HG03469 (cell line): ENCODE data around the gene PACSIN2.
"Not testable (repeated sequence)": the region's sequence is repeated elsewhere in the genome, so short reads cannot be mapped to it uniquely, and the experiment has no call there.

Source experiments
- ATAC-seq: cut with Tn5 transposase; IDR thresholded peaks from one replicate; pipeline ENCODE4 v1.9.1; 2021; ENCODE audit warnings: mild to moderate bottlenecking, moderate library complexity, moderate number of reproducible peaks; ENCODE audit not compliant: unreplicated experiment

PACSIN2 gene

DNA sequence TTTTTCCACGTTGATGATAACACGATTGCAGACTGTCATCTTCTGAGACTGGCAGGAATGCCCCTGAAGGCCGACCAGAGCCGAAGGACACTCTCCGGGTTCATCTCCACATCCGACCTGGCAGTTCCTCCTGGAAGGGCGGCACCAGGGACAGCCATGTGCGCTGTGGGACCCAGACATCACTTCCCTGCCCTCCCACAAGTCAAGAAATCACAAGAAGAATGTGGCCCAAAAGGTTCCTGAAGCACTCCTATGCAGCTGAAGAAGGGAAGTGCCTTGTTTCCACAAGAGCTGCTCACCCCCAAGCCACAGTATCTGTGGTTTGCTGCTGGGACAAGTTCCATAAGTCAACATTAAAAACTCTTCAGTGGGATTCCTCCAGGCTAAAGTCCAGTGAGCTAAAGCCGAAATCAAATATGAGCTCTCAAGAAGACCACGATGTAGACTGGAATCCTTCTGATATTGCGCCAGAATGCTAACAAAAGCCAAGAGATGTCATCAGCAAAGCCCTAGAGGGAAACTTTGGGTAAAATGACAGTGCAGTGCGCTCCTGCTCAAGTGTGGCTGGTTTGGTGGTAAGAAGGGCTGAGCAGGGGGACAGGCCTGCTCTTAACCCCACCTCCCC, 21.2 kb downstream of the PACSIN2 start:
- no peak for ATAC-seq

DNA sequence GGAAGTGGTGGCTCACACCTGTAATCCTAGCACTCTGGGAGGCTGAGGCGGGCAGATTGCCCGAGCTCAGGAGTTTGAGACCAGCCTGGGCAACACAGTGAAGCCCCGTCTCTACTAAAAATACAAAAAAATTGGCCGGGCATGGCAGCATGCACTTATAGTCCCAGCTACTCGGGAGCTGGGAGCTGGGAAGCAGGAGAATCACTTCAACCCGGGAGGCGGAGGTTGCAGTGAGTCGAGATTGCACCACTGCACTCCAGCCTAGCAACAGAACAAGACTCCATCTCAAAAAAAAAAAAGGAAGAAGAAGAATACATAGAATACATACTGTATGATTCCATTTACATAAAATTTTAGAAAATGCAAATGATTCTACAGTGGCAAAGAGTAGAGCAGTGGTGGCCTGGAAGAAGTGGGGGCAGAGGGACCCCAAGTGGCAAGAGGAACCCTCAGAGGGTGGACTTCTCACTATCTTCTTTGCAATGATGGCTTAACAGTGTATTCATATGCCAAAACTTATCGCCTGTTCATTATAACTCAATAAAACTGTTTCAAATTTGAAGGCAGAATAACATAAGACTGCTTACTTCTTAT, 22.0 kb downstream of the PACSIN2 start:
- no peak for ATAC-seq

DNA sequence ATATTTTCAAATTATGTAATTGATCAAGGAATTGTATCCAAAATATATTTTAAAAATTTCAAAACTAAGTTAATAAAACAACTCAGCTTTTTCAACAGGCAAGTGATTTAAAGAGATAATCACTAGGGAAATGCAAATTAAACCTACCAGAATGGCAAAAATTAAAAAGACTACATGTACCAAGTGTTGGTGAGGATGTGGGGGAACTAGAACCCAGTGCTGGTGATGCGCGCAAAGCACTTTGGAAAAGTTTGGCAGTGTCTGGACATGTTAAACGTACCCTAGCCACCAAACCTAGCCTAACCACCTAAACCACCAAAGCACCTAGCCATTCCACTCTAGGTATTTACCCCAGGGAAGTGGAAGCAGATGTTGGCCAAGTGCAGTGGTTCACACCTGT, 22.9 kb downstream of the PACSIN2 start:
- no peak for ATAC-seq

DNA sequence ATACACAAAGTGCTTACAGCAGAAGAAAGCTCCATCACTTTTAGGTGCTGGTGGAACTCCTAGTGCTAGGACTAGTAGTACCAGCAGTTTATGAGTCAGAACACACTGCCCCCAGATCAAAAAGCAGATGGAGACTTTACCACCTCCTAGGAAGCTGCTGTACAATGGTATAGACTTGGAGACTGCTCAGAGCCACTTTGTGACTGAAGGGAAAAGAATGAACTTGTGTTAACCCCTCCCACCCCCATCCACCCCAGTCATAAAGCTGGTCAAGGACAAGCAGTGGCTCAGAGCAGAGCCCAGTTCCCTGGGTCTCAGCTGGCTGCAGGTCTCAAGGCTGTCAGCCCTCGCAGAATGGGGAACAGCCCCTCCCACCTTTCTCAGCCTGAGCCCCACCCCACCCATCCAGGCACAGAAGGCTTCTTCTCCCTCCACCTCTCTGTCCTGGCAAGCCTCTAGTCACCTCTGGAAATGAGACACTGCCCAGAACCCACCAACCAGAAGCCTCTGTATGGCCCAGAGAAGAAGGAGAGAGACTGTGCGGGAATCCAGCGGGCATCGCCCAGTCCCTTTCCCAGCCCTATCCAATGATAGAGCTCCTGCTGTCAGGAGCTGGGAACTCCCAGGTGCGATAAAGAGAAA, 23.8 kb downstream of the PACSIN2 start:
- no peak for ATAC-seq

DNA sequence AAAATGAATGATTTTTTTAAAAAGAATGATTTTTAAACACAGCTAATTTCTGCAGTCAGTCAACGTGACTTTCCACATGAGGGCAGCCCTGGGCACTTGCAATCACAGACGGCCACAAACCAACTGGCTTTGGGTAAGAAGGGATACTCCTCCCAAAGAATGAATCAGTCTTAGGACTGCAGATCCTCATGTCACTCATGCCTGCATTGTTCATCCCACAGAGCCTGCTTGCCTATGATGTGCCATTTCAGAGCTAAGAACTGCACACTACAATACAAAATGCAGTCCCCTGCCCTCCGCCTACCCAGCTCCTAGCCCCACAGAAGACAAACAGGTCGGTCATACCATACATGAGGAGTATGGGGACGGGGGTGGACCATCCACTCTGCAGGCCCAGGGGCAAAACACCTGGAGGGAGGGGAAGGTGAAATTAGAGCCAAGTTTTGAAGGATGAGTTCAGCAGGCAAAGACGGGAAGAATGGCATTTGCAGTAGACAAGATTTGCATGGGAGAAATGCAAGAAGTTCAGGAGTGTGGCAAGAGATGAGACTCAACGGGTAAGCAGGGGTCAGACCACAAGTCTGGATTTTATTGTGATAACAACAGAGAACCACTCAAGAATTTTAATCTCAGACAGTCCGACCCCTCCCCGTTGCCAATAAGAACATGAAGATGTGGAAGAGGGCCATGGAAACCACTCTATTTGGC, 24.7 kb downstream of the PACSIN2 start:
- no peak for ATAC-seq

DNA sequence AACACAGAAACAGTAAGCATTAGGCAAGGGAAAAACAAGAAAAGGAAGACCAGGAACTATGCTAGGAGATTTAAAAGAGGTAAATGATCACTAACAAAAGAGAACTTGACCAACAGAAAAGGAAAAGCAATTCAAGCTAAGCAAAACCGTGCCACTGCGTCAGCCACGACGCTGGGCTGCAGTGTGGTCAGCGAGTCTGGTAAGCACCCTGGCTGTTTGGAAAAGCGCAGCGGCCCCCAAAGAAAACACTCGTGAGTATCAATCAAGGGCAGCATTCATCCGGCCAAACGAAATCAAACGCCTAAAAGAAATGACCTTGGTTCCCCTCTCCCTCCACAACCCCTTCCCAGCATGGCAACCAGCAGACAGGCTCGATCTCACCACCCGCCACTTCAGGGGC, 28.8 kb downstream of the PACSIN2 start:
- ATAC-seq, result no peak

DNA sequence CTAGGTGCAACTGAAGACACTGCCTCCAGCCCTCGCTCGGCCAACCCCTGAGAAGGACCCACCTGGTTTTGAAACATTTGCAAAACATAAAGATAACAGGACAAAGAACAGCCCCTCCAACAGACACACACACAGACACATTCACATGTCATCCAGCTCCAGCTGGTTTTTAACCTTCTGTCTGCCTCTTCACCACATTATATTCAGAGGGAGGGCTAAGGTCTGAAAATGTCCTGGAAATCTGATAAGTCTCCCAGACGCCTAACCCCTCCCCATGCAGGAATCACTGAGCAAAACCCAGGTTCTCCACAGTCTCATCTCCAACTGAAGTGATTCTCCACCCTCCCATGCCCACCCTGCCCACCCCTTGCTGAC, 29.4 kb downstream of the PACSIN2 start:
- no peak for ATAC-seq

DNA sequence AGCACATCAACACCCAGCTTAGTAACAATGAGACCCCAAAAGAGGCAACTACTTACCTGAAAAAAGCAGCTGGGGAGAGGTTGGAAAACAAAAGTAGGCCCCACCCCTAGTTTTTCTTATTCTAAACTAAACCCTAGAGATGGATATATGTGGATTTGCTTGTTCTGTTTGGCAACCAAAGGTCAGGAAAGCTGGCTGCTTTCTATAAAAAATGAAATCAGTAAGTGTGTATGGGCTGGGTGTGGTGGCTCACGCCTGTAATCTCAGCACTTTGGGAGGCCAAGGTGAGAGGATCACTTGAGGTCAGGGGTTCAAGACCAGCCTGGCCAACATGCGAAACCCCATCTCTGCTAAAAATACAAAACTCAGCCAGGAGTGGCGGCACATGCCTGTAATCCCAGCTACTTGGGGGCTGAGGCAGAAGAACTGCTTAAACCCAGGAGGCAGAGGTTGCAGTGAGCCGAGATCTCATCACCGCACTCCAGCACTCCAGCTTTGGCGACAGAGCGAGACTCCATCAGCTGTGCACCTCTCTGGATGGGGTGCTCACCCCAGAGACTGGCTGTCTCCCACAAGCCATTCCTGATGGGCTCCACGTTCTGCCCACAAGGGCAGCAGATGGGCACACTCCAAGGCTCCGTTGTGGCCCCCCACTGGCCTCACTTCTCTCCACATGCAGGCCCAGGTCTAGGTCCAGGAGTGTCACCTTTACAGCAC, 30.0 kb downstream of the PACSIN2 start:
- ATAC-seq, result no peak

DNA sequence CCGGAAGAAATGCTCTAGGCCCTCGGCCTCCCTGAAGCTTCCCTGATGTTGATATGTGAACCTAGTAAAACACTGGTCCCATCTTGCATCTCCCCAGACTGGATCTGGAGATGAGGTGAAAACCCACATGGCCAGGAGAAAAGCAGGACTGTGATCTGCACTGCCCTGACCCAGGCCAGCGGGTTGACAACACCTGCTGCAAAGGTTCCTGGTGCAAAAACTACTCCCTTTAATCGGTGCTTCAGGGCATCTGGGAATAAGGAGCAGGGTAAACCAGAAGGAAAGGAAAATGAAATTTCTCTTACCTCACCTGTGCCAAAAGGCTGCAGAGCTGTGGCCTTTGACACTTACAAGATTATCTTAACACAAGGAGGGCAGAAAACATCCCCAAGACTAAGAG, 30.6 kb downstream of the PACSIN2 start:
- no peak for ATAC-seq

DNA sequence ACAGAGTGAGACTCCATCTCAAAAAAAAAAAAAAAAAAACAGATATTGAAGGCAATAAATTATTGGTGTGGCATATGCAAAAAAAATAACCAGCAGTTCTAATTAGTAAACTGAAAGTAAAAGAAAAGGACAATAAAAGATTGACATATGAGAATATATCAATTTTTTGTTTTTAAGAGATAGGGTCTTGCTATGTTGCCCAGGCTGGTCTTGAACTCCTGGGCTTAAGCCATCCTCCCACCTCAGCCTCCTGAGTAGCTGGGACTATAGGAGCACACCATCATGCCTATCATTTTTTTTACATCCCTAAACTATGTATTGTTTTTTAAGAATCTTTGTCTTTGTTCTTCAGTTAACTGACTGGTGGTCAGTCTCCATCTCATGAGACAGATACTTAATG, 31.5 kb downstream of the PACSIN2 start:
- no peak for ATAC-seq

DNA sequence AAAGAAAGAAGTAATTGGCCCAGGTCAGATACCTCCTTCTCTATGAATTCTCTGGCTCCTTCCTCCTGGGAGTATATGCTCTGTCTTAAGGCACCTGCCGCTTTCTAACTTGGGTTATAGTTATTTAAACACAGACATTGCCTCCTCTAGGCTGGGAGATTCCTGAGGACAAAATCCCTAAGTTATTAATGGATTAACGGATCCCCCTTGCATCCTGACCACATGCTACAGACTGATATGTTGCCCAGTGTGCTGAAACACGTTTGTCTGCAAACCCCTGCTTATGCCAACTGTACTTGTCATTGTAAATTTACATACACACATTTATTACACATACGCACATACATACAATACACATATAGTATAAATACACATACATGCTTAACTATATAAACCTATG, 35.3 kb downstream of the PACSIN2 start:
- no peak for ATAC-seq

DNA sequence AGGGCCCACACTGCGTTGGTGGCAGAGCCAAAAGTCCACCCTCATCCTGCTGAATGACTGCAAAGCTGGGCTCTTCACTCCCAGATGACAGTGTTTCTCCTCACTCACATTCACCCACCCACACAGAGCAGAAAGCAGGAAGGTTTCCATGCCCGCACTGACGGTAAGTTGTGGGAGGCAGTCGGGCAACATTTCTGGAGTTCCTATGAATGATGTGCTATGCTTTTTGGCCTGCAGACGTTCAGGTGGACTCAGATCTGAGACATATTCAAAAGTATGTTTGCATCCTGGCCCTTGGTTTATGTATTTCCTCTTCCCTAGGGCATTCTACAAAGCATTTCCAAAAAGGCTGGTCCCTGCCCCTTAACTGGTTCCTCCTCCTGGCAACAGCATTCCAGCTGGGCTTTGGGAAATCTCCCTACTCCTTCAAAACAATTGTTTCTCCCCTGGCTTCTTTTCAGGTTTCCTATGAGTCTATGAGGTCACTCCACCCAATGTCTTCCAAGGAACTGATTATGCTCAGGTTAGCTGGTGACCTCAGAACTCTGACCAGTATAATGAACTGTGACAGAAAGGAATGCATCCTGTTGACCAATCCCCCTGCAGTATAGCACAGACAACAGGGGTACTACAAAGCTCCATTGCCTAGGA, 36.4 kb downstream of the PACSIN2 start:
- ATAC-seq, result no peak

DNA sequence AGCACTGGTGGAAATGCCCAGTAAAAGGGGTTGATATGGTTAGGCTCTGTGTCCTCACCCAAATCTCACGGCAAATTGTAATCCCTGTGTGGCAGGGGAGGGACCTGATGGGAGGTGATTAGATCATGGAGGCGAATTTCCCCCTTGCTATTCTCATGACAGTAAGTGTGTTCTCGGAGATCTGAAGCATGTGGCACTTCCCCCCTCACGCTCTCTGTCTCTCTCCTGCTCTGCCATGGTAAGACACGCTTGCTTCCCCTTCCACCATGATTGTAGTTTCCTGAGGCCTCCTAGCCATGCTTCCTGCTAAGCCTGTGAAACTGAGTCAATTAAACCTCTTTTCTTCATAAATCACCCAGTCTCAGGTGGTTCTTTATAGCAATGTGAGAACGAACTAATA, 37.4 kb downstream of the PACSIN2 start:
- no peak for ATAC-seq

DNA sequence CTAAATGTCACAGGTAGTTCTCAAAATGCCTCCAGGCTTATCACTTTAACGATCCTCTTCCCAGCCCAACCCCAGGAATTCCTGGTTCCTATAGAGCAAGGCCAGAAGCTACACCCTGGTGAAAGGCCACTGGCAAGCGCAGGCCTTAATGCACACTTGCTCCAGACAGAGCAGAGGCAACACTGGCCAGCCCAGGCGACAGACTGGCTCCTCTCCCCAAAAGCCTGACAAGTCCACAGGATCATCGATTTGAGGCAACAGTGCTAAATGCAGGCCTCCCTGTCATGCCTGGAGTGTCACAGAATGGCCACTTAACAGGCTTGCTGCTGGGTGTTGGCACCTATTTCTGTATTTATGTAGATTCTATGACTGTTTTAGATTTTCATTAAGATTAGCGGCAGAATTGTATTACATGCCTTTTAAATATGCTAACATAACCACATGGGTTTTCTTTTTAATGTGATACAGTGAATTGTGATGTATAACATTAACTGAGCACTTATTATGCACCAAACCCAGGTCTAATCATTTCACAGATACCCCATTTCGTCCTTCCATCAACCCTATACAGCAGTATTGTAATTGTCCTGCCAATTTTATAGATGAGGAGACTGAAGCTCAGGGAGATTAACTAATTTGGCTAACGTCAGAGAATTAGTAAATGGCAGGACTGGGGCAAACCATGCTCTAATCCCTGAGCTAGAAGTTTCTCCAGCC, 38.6 kb downstream of the PACSIN2 start:
- no peak for ATAC-seq

DNA sequence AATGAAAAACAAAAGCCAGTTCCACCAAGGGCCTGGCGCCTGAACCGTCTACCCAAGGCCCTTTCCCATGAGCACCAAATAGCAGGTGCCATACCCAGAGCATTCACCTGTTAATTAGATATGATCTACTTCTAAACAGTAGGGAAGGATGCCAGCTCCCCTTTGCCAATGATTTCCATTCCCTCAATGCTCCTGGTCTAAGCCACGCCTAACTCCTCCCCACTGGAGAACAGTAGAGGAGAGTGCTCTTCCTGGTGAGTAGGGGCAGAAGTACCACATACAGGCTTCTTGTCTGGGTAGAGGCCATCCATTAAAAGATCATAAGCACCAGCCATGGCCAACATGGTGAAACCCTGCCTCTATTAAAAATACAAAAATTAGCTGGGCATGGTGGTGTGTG, 40.7 kb downstream of the PACSIN2 start:
- ATAC-seq, result no peak

DNA sequence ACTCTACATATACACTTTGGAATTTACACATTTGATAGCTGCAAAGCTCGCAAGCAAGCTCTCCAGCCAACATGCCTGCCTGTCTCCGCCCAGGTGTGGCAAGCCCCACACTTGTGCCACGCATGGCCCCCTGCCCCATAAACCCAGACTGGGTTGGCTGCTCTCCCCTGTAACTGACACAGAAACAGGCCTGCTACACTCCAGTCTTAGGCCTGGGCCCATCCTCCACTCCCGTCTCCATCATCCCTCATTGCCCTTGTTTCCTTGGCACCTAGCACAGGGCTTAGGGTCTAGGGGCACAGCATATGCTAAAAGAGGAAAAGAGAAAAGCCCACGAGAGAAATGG, 41.4 kb downstream of the PACSIN2 start:
- ATAC-seq, result no peak

DNA sequence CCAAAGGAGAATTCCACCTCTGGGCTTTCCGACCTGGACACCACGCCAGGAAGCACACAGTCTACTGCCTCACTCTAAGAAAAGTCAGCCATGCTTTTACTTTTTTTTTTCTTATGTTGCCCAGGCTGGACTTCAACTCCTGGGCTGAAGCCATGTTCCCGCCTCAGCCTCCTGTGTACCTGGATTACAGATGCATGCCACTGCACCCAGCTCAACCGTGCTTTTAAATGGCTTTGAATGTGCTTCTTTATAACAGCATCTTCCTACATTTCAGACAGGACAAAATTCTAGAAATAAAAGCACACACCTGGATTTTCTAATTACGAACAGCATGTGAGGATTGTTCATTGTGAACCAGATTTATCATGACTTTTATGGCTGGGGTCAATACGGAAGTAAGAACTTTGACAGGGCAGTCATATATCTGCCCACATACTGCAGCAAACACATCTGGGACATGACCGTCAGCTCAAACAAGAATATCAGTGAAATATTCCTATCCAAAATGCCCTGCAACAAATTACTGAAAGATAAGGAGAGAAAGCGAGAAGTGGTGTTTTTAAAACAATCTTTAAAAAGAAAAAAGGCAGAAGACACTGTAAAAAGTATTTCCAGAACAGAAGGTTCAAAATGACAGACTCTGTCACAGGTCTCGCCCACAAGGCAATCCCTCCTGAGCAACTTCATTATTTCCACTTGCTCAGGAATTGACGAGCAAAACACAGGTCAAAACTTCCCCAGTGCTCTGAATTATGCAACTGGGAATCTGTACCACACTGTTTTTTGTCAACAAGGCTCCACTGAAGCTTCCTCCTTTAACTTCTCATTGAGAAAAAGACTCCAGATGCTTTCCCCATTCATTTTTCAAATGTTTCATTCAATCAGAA, 42.1 kb downstream of the PACSIN2 start:
- no peak for ATAC-seq

DNA sequence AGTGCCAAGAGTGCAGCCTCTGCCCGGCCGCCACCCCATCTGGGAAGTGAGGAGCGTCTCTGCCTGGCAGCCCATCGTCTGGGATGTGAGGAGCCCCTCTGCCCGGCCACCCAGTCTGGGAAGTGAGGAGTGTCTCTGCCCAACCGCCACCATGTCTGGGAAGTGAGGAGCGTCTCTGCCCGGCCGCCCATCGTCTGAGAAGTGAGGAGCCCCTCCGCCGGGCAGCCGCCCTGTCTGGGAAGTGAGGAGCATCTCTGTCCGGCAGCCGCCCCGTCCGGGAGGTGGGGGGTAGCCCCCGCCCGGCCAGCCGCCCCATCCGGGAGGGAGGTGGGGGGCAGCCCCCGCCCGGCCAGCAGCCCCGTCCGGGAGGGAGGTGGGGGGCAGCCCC, 43.5 kb downstream of the PACSIN2 start:
- ATAC-seq, result not testable (repeated sequence)

DNA sequence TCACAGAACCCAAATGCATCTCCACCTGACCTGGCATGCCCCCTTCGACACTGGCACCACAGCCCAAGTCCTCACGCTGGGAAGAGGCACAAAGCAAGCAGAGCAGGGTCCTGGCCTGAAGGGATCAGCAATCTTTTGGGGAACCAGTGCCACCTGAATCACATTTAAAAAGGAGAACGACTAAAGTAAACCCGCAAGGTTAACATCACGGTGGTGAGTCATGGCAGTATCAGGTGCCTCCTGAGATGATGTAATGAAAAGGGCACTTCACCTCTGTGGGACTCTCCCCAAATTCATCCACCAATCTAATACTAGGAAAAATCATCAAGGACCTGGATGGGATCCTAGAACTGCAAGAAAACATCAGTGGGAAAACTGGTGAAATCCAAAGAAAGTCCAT, 44.9 kb downstream of the PACSIN2 start:
- no peak for ATAC-seq
